H1 (cell line): ENCODE measurements around the gene DEGS1. TPM values are rescaled to one million over a fixed set of nuclear protein-coding genes. Genes with fewer than 3 reads are reported as not detected.
A peak's percentile ranks its signal among the peaks of the same experiment; 100 is the strongest.

Experiments used
- BACH1 ChIP-seq: IDR thresholded peaks from 2 replicates; pipeline ENCODE4 v1.6.1; 2012; ENCODE audit warnings: low read length, improper control_type of control experiment
- BRCA1 ChIP-seq: IDR thresholded peaks from 2 replicates; pipeline ENCODE4 v1.6.1; 2012; ENCODE audit warnings: low read depth, low read length, improper control_type of control experiment
- CBX5 ChIP-seq: fragments of 300-800, 300-1000 bp; sonication (generic); IDR thresholded peaks from 2 replicates; pipeline ENCODE4 v1.7.1; 2016; ENCODE audit warnings: antibody characterized with exemption, low read length, low read depth
- CHD2 ChIP-seq: IDR thresholded peaks from 2 replicates; pipeline ENCODE4 v1.6.1; 2012; ENCODE audit warnings: low read length, improper control_type of control experiment
- FOSL1 ChIP-seq: IDR thresholded peaks from 2 replicates; pipeline ENCODE4 v1.6.1; 2011; ENCODE audit warnings: mild to moderate bottlenecking, low read depth, low read length, moderate library complexity; ENCODE audit not compliant: insufficient read depth
- HDAC6 ChIP-seq: IDR thresholded peaks from one replicate; pipeline ENCODE4 v1.7.1; 2012; ENCODE audit warnings: low read depth, mild to moderate bottlenecking, inconsistent platforms, low read length, moderate library complexity
- JUN ChIP-seq: IDR thresholded peaks from 2 replicates; pipeline ENCODE4 v1.6.1; 2011; ENCODE audit warnings: low read depth, mild to moderate bottlenecking, improper control_type of control experiment, low read length
- NRF1 ChIP-seq: IDR thresholded peaks from 2 replicates; pipeline ENCODE4 v1.6.1; 2011; ENCODE audit warnings: mild to moderate bottlenecking, low read depth, low read length, improper control_type of control experiment
- POLR2AphosphoS5 ChIP-seq: IDR thresholded peaks from 2 replicates; pipeline ENCODE4 v1.6.1; 2011; ENCODE audit warnings: low read depth, low read length
- RFX5 ChIP-seq: IDR thresholded peaks from 2 replicates; pipeline ENCODE4 v1.6.1; 2011; ENCODE audit warnings: low read depth, low read length, improper control_type of control experiment, borderline replicate concordance
- RXRA ChIP-seq: IDR thresholded peaks from 2 replicates; pipeline ENCODE4 v1.6.1; 2011; ENCODE audit warnings: low read depth, mild to moderate bottlenecking, low read length, moderate library complexity; ENCODE audit not compliant: insufficient read depth
- SIRT6 ChIP-seq: IDR thresholded peaks from one replicate; pipeline ENCODE4 v1.7.1; 2012; ENCODE audit warnings: low read length, inconsistent platforms
- SP2 ChIP-seq: IDR thresholded peaks from 2 replicates; pipeline ENCODE4 v1.6.1; 2012; ENCODE audit warnings: mild to moderate bottlenecking, low read length, inconsistent platforms
- USF2 ChIP-seq: IDR thresholded peaks from 2 replicates; pipeline ENCODE4 v1.6.1; 2011; ENCODE audit warnings: low read length, improper control_type of control experiment
- YY1 ChIP-seq: IDR thresholded peaks from 2 replicates; pipeline ENCODE4 v1.6.1; 2011; ENCODE audit warnings: low read depth, mild to moderate bottlenecking, low read length
- ZNF274 ChIP-seq: IDR thresholded peaks from 2 replicates; pipeline ENCODE4 v1.7.0; 2012; ENCODE audit warnings: low read length, borderline replicate concordance; ENCODE audit errors: extremely low read depth
- polyA plus RNA-seq, 7 experiments: library from polyadenylated mRNA; depleted of rRNA in 3 of 7; stranded (reverse) in 5 of 7; unstranded in 2 of 7; fragments of >200 nt in 5 of 7; fragments of 200-250 nt in 2 of 7; gene quantifications; 1 replicate in 5 of 7; 2 replicates in 1 of 7; 4 replicates in 1 of 7; pipeline versions ENCODE4 v1.2.1 to v1.2.3, GENCODE V29; 2011 to 2013; ENCODE audit warnings: missing spikeins in 2 of 7, mixed read lengths in 2 of 7
- total RNA-seq: library from RNA; stranded (reverse); fragmentation: NEBNext Ultra II Directional; extraction: Animal tissue kit (Norgen Biotek cat#: 25700); gene quantifications from 2 replicates; pipeline ENCODE4 v1.2.1, GENCODE V29; 2021
- TF ChIP-seq, protein P1 (sequence below): IDR thresholded peaks from 2 replicates; pipeline ENCODE4 v1.6.1; 2012; ENCODE audit warnings: low read length, inconsistent platforms

The DEGS1 gene
- total and polyA plus RNA-seq, 2 of the 8 experiments (the other 6 are each of a cell fraction or from before 2014, with no cell fraction given), result 46.1 to 114 TPM

- no peak for TF ChIP-seq SP2
- no peak for TF ChIP-seq ZNF274
- no peak for TF ChIP-seq NRF1
- no peak for TF ChIP-seq CHD2
- no peak for TF ChIP-seq JUN
- TF ChIP-seq RFX5, result no peak
- TF ChIP-seq BACH1, result peak; percentile 71
- TF ChIP-seq USF2, result no peak
- TF ChIP-seq, protein P1, sequence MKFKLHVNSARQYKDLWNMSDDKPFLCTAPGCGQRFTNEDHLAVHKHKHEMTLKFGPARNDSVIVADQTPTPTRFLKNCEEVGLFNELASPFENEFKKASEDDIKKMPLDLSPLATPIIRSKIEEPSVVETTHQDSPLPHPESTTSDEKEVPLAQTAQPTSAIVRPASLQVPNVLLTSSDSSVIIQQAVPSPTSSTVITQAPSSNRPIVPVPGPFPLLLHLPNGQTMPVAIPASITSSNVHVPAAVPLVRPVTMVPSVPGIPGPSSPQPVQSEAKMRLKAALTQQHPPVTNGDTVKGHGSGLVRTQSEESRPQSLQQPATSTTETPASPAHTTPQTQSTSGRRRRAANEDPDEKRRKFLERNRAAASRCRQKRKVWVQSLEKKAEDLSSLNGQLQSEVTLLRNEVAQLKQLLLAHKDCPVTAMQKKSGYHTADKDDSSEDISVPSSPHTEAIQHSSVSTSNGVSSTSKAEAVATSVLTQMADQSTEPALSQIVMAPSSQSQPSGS, result peak; percentile 64
- TF ChIP-seq RXRA, result no peak
- no peak for TF ChIP-seq CBX5
- peak; percentile 92 for TF ChIP-seq POLR2AphosphoS5
- TF ChIP-seq YY1, result peak; percentile 47; the same call in 1 of the 2 replicates
- no peak for TF ChIP-seq BRCA1
- TF ChIP-seq SIRT6, result no peak
- TF ChIP-seq FOSL1, result no peak
- TF ChIP-seq HDAC6, result no peak
Measured at GRCh38 chr1:224235813-224236493, 52.9 kb downstream of the DEGS1 start (continued).
